GM21515 (cell line): ENCODE data around the gene SPATS2.
"Not testable (repeated sequence)": the region's sequence is repeated elsewhere in the genome, so short reads cannot be mapped to it uniquely, and the experiment has no call there.

Source experiments
- ATAC-seq: cut with Tn5 transposase; IDR thresholded peaks from one replicate; pipeline ENCODE4 v1.9.1; 2021; ENCODE audit not compliant: unreplicated experiment

Gene SPATS2

DNA sequence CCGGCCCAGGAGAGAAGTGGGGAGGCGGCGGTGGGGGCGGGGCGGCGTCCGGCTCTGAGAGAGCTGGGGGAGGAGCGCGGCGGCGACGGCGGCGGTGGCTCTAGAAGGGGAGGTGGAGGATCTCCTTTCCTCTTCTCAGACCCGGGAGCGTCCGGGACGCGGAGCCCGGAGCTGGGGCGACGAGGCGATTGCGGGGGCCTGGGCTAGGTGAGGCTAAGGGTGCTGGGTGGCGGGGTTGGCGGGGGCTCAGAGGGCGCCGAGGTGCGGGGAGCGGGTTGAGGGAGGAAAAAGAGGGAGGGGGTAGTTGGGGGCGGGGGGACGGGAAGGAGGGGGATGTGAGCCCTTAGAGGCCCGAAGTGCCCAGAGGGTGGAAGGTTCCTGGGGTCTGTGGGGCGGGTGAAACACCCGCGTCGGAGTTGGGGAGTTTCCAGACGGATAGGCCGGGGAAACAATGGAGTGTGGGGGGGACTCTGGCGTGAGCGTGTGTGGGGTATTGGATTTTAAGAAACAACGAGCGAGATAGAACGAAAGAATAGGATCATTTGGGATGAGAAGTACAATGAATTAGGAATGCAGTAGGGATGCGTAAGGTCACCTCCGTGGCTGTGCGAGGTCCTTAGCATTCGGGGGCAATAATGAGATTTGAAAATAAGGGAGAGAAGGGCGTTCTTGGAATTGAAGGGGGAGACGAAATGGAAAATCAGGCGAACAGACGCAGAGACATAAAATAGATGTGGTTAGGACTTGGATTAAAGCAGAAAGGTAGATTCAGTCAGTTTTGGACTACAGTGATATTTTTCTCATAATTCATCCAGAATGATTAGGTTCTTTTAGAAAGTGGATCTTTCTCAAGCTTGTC, at the start of gene SPATS2:
Gene SPATS2 (plus strand): TSS at position 82 of the 859 bp plus-strand sequence. CDS start 93,551 bp downstream, outside the sequence.
- no peak for ATAC-seq

DNA sequence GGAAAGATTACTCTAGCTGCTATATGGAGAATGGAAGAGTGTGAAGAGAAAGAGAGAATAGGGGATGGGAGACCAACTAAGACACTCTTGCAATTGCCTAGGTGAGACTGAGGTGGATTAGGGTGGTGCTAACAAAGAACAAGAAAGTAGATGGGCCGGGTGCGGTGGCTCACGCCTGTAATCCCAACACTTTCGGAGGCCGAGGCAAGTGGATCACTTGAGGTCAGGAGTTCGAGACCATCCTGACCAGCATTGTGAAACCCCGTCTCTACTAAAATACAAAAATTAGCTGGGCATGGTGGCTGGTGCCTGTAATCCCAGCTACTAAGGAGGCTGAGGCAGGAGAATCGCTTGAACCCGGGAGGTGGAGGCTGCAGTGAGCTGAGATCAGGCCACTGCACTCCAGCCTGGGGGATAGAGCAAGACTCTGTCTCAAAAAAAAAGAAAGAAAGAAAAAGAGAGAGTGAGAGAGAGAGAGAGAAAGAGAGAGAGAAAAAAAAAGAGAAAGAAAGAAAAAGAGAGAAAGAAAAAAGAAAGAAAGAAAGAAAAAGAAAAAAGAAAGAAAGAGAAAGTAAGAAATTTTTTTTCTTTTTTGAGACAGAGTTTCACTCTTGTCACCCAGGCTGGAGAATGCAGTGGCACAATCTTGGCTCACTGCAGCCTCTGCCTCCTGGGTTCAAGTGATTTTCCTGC, 46.7 kb upstream of the SPATS2 start:
- ATAC-seq: not testable (repeated sequence)

DNA sequence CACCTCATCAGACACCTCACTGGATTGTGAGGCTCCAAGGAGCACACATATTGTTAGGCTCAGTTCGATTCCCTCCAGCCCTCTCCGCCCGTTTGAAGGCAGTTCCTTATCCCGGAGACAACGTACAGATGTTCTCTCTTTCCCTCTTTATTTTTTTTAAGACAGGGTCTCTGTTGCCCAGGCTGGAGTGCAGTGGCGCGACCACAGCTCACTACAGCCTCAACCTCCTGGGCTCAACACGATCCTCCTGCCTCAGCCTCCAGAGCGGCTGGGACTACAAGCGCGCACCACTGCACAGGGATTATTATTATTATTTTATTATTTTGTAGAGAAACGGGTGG, 44.9 kb upstream of the SPATS2 start:
- no peak for ATAC-seq

DNA sequence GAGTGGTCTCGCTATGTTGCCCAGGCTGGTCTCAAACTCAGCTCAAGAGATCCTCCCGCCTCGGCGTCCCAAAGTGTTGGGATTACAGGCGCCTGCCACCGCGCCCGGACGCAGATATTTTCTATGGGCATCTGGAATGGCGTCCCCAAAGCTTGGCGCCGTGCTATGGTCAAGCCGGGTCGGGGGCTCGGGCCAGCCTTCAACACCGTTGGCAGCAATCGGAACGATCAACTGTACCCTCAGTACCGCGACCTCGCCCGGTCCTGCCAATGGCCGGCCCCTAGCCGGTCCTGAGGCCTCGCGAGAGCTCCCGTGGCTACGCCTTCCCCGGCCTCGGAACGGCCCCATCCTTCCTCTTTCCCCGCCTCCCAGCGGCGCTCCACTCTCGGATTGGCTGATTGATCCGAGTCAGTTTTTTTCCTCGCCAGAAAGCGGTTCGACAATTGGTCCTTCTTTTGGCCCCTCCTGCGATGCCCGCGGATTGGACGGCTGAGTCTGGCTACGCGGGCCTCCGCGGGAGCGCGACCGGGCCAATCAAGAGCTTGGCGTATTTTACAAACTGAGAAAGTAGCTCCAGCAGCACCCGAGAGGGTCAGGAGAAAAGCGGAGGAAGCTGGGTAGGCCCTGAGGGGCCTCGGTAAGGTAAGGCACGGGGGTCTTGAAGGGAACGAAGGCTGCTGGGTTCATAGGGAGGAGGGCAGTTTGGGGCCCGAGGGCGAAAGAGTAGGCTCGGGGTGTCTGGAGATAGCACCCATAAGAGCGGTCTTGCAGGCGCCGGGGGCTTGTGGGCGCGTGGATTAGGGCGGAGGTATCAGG, 44.3 kb upstream of the SPATS2 start, which contains the start of gene TROAP:
Gene TROAP (plus strand): TSS at position 548 of the 816 bp plus-strand sequence. CDS start 354 bp downstream, outside the sequence.
- ATAC-seq: peak; percentile 97

DNA sequence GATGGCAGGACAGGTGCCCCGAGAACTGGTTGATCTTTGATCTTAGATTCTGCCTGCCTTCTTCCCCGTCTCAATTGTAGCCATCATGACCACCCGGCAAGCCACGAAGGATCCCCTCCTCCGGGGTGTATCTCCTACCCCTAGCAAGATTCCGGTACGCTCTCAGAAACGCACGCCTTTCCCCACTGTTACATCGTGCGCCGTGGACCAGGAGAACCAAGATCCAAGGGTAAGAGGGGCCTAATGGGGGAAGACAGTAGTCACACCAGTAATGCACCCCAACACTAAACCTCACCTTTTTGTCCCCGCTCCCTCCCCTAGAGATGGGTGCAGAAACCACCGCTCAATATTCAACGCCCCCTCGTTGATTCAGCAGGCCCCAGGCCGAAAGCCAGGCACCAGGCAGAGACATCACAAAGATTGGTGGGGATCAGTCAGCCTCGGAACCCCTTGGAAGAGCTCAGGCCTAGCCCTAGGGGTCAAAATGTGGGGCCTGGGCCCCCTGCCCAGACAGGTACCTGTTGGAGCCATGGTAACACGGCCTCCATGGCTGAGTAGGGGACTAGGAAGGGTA, 43.7 kb upstream of the SPATS2 start:
- no peak for ATAC-seq

DNA sequence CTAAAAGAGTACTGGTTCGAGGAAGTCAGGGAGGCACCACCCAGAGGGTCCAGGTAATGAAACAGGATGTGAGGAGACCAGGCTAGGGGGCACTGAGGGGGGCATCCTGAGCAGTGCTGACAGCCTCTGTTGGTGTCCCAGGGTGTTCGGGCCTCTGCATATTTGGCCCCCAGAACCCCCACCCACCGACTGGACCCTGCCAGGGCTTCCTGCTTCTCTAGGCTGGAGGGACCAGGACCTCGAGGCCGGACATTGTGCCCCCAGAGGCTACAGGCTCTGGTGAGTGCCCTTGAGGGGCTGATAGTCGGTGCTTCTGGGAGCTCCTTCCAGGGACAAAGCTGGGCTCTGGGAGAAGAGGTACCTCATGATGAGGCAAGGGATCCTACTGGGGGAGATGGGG, 41.7 kb upstream of the SPATS2 start:
- ATAC-seq: no peak

DNA sequence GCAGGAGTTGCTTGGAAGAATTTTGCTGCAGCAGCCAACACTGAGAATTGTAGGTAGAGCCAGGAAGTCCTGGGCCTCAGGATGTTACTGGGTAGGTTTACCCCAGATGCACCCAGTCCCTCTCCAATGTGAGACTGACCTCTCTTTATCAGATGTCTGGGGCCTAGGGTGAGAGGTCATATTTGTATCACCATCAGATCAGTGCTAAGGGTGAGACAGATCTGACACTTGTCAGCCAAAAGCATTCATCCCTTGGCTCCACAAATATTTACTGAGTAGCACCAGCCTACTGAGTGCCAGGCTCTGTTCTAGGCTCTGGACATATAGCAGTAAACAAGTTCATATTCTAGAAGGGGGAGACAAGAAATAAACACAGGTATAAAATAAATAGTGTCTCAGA, 39.9 kb upstream of the SPATS2 start:
- ATAC-seq: no peak

DNA sequence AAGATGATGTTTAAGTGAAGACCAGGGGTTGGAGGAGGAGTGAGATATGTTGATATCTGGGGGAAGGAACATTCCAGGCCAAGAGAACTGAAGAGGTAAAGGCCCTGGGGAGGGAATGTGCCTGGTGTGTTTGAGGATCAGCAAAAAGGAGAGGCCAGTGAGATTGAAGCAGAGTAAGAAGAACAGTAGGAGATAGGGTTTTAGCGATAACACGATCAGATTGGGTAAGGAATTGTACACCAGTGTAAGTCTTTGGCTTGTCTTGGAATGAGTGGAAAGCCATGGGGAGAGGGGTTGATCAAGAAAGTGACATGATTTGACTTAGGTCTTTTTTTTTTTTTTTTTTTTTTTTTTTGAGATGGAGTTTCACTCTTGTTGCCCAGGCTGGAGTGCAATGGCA, 39.4 kb upstream of the SPATS2 start:
- ATAC-seq: no peak

GRCh38 chr12:49328816-49329215, 38.4 kb upstream of the SPATS2 start:
- ATAC-seq: no peak

GRCh38 chr12:49330032-49330619, 37.1 kb upstream of the SPATS2 start:
- no peak for ATAC-seq

DNA sequence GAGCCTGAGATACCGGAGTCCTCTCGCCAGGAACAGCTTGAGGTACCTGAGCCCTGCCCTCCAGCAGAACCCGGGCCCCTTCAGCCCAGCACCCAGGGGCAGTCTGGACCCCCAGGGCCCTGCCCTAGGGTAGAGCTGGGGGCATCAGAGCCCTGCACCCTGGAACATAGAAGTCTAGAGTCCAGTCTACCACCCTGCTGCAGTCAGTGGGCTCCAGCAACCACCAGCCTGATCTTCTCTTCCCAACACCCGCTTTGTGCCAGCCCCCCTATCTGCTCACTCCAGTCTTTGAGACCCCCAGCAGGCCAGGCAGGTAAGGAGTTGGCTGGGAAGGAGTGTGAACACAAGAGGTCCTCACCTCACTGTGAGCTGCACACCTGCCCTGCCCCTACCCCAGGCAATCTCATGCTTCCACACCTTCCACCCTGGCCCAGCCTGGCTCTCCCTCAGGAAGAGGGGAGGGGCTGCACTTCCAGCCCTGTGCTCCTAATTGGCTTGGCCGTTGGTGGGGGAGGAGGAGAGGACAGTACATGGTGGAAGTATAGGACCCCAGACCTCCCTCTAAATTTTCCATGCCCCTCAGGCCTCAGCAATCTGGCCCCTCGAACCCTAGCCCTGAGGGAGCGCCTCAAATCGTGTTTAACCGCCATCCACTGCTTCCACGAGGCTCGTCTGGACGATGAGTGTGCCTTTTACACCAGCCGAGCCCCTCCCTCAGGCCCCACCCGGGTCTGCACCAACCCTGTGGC, 36.5 kb upstream of the SPATS2 start:
- no peak for ATAC-seq

GRCh38 chr12:49331380-49332222, 35.7 kb upstream of the SPATS2 start:
- ATAC-seq: no peak

- ATAC-seq: no peak
These were observed 34.8 kb upstream of the SPATS2 start for GRCh38 chr12:49332441-49332861.

DNA sequence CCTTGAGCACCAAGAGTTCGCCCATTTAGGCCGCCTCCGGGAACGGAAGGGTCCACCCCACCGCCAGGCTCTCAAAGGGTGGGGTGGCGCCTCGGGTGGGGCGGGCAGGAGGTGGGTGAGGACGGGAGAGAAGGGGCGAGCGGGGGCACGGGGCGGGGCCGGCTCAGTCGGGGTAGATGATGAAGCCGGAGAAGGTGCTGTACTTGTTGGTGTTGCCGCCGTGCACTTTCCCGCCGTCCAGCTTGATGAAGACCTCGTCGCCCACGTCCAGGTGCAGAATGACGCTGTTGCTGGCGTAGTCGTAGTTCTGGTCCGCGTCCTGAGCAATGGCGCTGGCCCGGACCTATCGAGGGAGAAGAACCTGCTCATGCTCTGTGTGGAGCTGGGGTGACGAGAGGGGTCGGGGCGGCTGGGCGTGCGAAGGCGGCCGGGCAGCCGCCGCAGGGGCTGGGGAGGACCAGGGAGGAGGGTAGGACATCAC, 34.3 kb upstream of the SPATS2 start:
- no peak for ATAC-seq

- ATAC-seq: not testable (repeated sequence)
These were observed 33.5 kb upstream of the SPATS2 start for GRCh38 chr12:49333778-49334177.

DNA sequence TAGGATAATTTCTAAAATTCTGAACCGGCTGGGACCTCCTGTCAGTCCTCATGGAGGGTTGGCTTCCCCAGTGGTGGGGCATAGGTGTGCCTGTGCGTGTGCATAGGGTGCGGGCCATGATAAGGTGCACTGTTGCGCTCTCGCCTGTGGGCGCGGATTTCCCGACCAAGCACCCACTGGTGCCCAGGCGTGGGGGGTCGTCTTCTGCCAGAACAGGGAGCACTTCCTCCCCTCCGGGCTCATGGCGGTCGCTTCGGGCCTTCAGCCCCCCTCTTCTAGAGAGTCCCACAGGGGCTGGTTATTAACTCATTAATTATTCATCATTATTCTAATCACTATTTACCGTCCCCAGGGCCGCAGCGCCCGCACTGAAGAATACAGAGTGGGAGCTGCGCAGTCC, 33.0 kb upstream of the SPATS2 start:
- ATAC-seq: no peak

DNA sequence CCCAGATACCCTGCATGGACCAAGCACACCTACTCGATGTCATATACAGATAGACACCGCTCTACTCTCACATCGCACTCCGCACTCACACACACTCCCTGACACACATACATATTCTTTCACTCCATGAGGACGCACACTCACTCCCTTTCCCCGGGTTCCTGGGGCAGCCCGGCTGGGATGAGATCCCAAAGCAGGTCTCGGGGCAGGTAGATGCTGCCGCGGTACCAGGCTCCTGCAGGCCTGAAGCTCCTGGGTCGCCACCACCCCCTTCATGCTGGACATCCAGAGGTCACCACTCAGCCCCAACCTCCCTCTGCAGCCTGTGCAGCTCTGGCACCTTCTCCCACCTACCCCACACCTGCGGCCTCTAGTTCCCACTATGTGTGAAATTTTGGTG, 32.6 kb upstream of the SPATS2 start:
- no peak for ATAC-seq

- no peak for ATAC-seq
These were observed 31.9 kb upstream of the SPATS2 start for GRCh38 chr12:49335118-49335954.
